Measurements from ENCODE around the gene CD80.

DNA sequence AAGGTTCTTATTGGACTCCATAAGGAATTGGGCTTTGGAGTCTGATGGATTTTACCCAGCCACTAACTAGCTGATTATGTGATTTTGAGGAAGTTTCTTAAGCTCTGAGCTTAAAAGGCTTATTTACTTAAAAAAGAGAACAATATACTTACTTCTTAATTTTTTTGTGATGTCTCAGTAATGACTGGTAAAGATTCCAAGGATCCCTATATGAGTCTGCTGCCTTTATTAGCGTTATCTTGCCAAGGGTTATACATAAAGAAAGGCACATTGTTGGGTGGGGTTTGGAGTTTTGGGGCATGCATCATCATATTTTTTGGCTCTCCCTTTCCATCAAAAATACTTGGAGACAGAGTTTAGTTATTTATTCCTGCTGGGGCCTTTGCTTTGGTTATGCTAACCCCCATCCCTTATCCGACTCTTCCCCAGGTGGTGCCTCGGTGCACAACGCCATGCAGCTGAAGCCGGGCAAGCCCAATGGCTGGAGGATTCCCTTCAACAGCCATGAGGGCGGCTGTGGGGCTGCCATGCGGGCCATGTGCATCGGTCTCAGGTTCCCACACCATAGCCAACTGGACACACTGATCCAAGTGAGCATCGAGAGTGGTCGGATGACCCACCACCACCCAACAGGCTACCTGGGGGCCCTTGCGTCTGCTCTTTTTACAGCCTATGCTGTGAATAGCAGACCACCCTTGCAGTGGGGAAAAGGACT lies 26.6 kb upstream of the CD80 start:
- TF ChIP-seq EP300 (IDR thresholded peaks at IDR 0.05; ENCODE audit: low read depth) = no peak
- TF ChIP-seq, protein P1, sequence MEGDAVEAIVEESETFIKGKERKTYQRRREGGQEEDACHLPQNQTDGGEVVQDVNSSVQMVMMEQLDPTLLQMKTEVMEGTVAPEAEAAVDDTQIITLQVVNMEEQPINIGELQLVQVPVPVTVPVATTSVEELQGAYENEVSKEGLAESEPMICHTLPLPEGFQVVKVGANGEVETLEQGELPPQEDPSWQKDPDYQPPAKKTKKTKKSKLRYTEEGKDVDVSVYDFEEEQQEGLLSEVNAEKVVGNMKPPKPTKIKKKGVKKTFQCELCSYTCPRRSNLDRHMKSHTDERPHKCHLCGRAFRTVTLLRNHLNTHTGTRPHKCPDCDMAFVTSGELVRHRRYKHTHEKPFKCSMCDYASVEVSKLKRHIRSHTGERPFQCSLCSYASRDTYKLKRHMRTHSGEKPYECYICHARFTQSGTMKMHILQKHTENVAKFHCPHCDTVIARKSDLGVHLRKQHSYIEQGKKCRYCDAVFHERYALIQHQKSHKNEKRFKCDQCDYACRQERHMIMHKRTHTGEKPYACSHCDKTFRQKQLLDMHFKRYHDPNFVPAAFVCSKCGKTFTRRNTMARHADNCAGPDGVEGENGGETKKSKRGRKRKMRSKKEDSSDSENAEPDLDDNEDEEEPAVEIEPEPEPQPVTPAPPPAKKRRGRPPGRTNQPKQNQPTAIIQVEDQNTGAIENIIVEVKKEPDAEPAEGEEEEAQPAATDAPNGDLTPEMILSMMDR (IDR thresholded peaks at IDR 0.05) = no peak

All from transverse colon (tissue), 3 donors.